ENCODE data around the gene MEGF11.

Gene MEGF11

DNA sequence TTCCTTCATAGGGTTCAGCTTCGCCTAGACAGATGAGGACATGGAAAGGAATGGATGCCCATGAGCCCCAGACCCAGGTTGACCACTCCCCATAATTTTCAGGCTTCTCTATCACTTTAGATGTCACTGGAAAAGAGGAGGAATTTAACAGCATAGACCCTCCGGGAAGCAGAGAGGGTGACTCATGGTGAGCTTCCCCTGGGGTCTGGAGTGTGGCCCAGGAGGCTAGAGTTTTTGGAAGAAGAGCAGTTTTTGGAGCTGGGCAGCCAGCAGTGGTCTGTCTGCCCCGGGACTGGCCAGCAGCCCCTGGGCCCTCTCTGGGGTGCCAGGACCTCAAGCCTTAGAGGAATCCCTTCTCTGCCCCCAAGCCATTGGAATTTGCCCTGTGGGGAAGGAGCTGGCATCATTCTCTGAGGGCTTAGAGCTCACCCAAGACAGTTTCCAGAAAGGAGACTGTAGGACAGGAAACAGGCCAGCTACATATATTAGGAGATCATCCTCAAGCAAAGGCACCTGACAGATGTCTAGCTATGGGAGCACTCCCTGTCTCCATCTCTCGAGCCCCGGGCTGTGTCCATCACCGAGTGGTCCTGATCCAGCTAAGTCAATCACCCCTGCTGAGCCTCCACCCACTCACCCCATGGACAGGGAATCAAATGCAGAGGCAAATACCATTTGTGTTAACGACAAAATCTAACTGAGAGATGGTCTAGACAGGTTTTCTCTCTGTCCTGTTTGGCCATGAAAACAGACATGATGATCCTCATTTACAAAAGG lies 67.3 kb downstream of the MEGF11 start:
- no peak for DNase-seq (ENCODE audit: low read depth)
- no peak overlapping the region for H3K4me3 ChIP-seq (ENCODE audit: low read depth, low read length)

- DNase-seq (ENCODE audit: low read depth) = no peak
- H3K4me3 ChIP-seq (ENCODE audit: low read depth, low read length) = no peak overlapping the region
Measured at GRCh38 chr15:66184936-66185790, 68.4 kb downstream of the MEGF11 start.

- no peak for DNase-seq (ENCODE audit: low read depth)
- H3K4me3 ChIP-seq (ENCODE audit: low read depth, low read length) = no peak overlapping the region
Measured at GRCh38 chr15:66184492-66184891, 69.1 kb downstream of the MEGF11 start.

- no peak overlapping the region for H3K4me3 ChIP-seq (ENCODE audit: low read depth, low read length)
- no peak for DNase-seq (ENCODE audit: low read depth)
Measured at GRCh38 chr15:66180531-66181097, 72.9 kb downstream of the MEGF11 start.

DNA sequence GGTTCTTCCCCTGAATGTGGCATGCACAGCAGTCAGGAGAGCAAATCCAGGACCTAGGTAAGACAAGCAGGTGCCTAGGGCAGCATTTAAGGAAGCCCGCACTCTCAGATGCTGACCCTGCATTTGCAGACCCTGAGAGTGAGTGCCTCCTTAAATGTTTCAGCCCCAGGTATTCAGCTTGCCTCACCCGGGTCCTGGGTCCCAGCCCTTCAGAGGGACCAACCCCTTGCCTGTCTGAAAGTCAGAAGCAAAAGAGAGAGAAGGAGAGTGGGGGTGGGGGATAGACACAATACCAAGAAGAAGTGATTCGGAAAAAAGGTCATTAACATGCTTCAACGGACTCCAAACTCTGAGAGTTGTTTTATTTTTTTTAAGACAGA lies 75.0 kb downstream of the MEGF11 start:
- DNase-seq (ENCODE audit: low read depth) = no peak
- no peak overlapping the region for H3K4me3 ChIP-seq (ENCODE audit: low read depth, low read length)

GRCh38 chr15:66172324-66172980 lies 81.1 kb downstream of the MEGF11 start:
- no peak overlapping the region for H3K4me3 ChIP-seq (ENCODE audit: low read depth, low read length)
- DNase-seq (ENCODE audit: low read depth) = no peak

- no peak overlapping the region for H3K4me3 ChIP-seq (ENCODE audit: low read depth, low read length)
- no peak for DNase-seq (ENCODE audit: low read depth)
Measured at GRCh38 chr15:66171841-66172240, 81.7 kb downstream of the MEGF11 start.

DNA sequence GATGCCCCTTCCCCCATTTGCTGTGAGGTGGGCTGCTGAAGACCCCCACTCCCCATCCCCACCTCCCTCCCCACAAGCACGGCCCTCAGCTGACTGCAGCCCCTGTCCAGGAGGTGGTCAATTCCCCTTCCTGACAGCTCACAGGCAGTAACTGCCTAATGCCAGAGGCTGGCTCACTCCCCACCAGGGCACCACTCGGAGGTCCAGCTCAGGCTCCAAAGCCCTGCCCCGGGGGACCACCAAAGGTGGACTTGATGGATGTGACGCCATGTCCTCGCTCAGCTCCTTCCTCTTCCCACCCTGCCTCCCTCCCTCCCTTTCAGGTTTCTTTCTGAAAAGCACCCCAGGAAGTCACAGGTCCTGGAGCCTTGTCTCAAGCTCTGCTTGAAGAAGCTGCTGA lies 82.8 kb downstream of the MEGF11 start:
- H3K4me3 ChIP-seq (ENCODE audit: low read depth, low read length) = no peak overlapping the region
- no peak for DNase-seq (ENCODE audit: low read depth)

DNA sequence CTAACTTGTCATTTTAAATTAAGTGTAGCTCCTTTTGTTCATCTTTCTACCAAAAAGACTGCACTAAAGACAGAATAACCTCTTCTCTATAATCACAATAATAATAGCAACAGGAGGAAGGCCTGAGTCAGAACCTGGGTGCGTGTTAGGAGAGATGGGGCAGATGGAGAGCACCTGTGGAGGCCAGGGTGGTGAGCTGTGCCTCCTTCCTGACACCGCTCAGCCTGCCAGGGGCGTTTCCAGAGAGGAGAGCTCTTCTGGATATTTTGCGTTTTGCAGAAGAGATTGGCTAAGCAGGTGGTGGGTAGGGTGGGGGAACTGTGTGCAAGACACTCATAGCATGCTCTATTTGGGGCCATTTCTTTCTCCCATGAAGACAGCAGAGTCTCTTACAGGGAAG lies 83.5 kb downstream of the MEGF11 start:
- DNase-seq (ENCODE audit: low read depth) = no peak
- no peak overlapping the region for H3K4me3 ChIP-seq (ENCODE audit: low read depth, low read length)

- DNase-seq (ENCODE audit: low read depth) = no peak
- no peak overlapping the region for H3K4me3 ChIP-seq (ENCODE audit: low read depth, low read length)
Measured at GRCh38 chr15:66169625-66170024, 83.9 kb downstream of the MEGF11 start.

GRCh38 chr15:66169023-66169422 lies 84.5 kb downstream of the MEGF11 start:
- DNase-seq (ENCODE audit: low read depth) = no peak
- H3K4me3 ChIP-seq (ENCODE audit: low read depth, low read length) = no peak overlapping the region

- H3K4me3 ChIP-seq (ENCODE audit: low read depth, low read length) = no peak overlapping the region
- DNase-seq (ENCODE audit: low read depth) = no peak
Measured at GRCh38 chr15:66167854-66168253, 85.7 kb downstream of the MEGF11 start.

DNA sequence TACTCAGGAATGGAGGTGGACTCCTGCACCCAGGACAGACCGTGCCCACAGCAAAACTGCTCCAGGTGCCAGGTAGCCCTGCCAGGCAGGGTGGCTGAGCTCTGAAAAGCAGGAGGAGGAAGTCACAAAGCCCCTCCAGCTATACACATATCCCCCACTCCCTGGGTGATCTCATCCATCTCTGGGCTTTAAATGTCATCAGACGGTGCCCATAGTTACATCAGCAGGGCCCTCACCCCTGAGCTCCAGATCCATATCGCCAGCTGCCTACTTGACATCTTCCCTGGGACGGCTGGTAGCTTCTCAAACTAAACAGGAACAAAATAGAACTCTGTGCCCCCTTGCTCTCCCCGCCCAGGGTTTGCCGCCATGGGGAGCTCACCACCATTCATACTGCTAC lies 87.7 kb downstream of the MEGF11 start:
- H3K4me3 ChIP-seq (ENCODE audit: low read depth, low read length) = no peak overlapping the region
- DNase-seq (ENCODE audit: low read depth) = no peak

DNA sequence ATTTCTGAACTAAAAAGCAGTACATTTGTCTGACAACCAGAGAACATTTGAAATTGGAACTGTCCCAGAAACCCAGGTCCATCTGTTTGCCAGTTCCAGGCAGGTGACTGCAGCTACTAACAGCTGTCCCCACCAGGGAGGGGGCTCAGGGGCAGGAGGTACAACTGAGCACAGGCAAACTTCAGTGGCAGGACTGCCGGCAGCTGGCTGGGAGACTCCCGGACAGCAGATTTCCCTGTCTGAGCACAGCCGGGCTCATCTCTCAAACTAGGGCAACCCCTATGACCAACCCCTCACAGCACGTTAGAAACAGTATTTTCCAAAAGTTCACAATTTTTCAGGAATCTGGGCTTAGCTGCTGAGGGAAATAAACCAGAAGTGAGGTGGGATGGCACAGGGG lies 88.8 kb downstream of the MEGF11 start:
- no peak overlapping the region for H3K4me3 ChIP-seq (ENCODE audit: low read depth, low read length)
- no peak for DNase-seq (ENCODE audit: low read depth)

DNA sequence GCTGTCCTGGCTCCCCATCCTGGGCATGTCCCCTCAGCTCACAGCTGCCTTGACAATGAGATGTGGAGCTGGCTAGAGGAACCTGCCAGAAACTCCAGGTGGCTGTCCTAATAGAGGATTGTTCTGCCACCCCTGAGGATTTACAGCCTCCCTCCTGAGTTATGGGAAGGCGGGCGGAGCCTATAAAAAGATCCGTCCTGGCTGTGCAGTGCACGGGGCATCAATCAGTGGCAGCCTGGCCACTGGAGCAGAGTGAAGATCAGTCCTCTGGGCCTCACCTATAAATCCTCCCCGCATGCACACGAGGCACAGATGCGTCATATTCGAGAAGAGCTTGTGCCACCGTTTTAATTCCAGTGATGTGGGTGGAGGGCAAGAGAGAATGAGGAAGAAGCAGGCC lies 90.0 kb downstream of the MEGF11 start:
- H3K4me3 ChIP-seq (ENCODE audit: low read depth, low read length) = no peak overlapping the region
- DNase-seq (ENCODE audit: low read depth) = no peak

DNA sequence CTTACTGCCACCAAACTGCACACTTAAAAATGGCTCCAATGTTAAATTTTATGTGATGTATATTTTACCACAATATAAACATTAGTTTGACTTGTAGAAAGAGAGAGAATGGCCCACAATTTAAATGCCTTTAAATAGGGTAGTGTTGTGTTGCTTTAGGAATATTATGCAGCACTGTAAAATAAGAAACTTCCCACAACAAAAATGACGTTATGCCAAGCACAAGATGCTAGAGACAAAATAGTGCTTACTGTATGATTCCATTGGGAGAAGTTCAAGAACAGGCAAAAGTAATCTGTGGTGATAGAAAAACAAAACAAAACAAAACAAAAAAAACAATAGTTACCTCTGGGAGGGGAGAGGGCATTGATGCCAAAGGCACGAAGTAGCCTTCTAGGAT lies 91.3 kb downstream of the MEGF11 start:
- DNase-seq (ENCODE audit: low read depth) = no peak
- no peak overlapping the region for H3K4me3 ChIP-seq (ENCODE audit: low read depth, low read length)

GRCh38 chr15:66161575-66162118 lies 91.9 kb downstream of the MEGF11 start:
- H3K4me3 ChIP-seq (ENCODE audit: low read depth, low read length) = no peak overlapping the region

GRCh38 chr15:66161108-66161507 lies 92.4 kb downstream of the MEGF11 start:
- no peak for DNase-seq (ENCODE audit: low read depth)
- no peak overlapping the region for H3K4me3 ChIP-seq (ENCODE audit: low read depth, low read length)

More at GRCh38 chr15:66161575-66162118, 91.9 kb downstream of the MEGF11 start:
- DNase-seq (ENCODE audit: low read depth) = no peak

GRCh38 chr15:66157507-66157906 lies 96.0 kb downstream of the MEGF11 start:
- no peak for DNase-seq (ENCODE audit: low read depth)
- no peak overlapping the region for H3K4me3 ChIP-seq (ENCODE audit: low read depth, low read length)
